ENCODE results near the gene SNAPC2. TPM values are rescaled to one million over a fixed set of nuclear protein-coding genes. Genes with fewer than 3 reads are reported as not detected.

Gene SNAPC2
- total RNA-seq, 1 donor from 2014 or later, result 13.4 TPM

Other genes with a start within 250 kb of the SNAPC2 start
- gene MCEMP1, start 243.2 kb upstream of the SNAPC2 start, total RNA-seq, result not detected in 2 replicates
- 29.2 and 141 TPM in 2 replicates for gene TRAPPC5, start 239.5 kb upstream of the SNAPC2 start, total RNA-seq
- gene FCER2, start 218.2 kb upstream of the SNAPC2 start, total RNA-seq, result not detected in 2 replicates
- not detected in 2 replicates for gene CLEC4G, start 188.2 kb upstream of the SNAPC2 start, total RNA-seq
- not detected in 2 replicates for gene CD209, start 172.8 kb upstream of the SNAPC2 start, total RNA-seq
- gene CLEC4M, start 157.1 kb upstream of the SNAPC2 start, total RNA-seq, result not detected in 2 replicates
- 9.2 and 19.5 TPM in 2 replicates for gene EVI5L, start 90.1 kb upstream of the SNAPC2 start, total RNA-seq
- gene PRR36, start 45.9 kb upstream of the SNAPC2 start, total RNA-seq, result 0.13 TPM in 1 of 2 replicates, not detected in the other
- 7.6 and 13.2 TPM in 2 replicates for gene LRRC8E, start 31.8 kb upstream of the SNAPC2 start, total RNA-seq
- gene MAP2K7, start 16.5 kb upstream of the SNAPC2 start, total RNA-seq, result 10.0 and 11.9 TPM in 2 replicates
- 1.8 and 1.9 TPM in 2 replicates for gene TGFBR3L, start 5.5 kb upstream of the SNAPC2 start, total RNA-seq
- gene CTXN1, start 5.8 kb downstream of the SNAPC2 start, total RNA-seq, result 0.26 and 0.77 TPM in 2 replicates
- 96.1 and 146 TPM in 2 replicates for gene TIMM44, start 23.3 kb downstream of the SNAPC2 start, total RNA-seq
- gene ELAVL1, start 85.3 kb downstream of the SNAPC2 start, total RNA-seq, result 26.5 and 37.4 TPM in 2 replicates
- gene CCL25, start 132.4 kb downstream of the SNAPC2 start, total RNA-seq, result not detected in 2 replicates
- not detected in 2 replicates for gene FBN3, start 229.3 kb downstream of the SNAPC2 start, total RNA-seq

All from bronchial epithelial cell (primary cell).